GM12891 (cell line): Measurements from ENCODE around the gene AMHR2.
A peak's percentile ranks its signal among the peaks of the same experiment; 100 is the strongest.

ENCODE experiments used
- DNase-seq: peaks from one replicate; pipeline ENCODE4 v3.0.0; 2011; ENCODE audit warnings: low spot score; ENCODE audit not compliant: insufficient read length
- FAIRE-seq: peaks from 2 replicates; lab custom pipeline; 2011; peaks lifted over from hg19 to GRCh38; lab: Jason Lieb, UNC
- PAX5 ChIP-seq: IDR thresholded peaks from 2 replicates; pipeline ENCODE4 v1.6.1; 2011; ENCODE audit warnings: low read length, moderate library complexity, mild to moderate bottlenecking; ENCODE audit not compliant: insufficient read depth, severe bottlenecking
- POLR2A ChIP-seq: IDR thresholded peaks from 2 replicates; pipeline ENCODE4 v1.6.1; 2011; ENCODE audit warnings: low read depth, low read length, control low read depth
- POLR2AphosphoS5 ChIP-seq: IDR thresholded peaks from 2 replicates; pipeline ENCODE4 v1.6.1; 2011; ENCODE audit warnings: low read depth, low read length, control low read depth
- POU2F2 ChIP-seq: IDR thresholded peaks from 2 replicates; pipeline ENCODE4 v1.6.1; 2011; ENCODE audit warnings: low read depth, mild to moderate bottlenecking, control low read depth, low read length, moderate library complexity
- SPI1 ChIP-seq: IDR thresholded peaks from 2 replicates; pipeline ENCODE4 v1.6.1; 2011; ENCODE audit warnings: low read depth, low read length, control low read depth
- TAF1 ChIP-seq: IDR thresholded peaks from 2 replicates; pipeline ENCODE4 v1.6.1; 2011; ENCODE audit warnings: low read depth, low read length, control low read depth

AMHR2 gene

GRCh38 chr12:53462935-53463334 lies 39.3 kb downstream of the AMHR2 start:
- TF ChIP-seq PAX5 (no peak), POLR2A (no peak), TAF1 (no peak), POU2F2 (no peak), POLR2AphosphoS5 (no peak), SPI1 (no peak)
- DNase-seq = no peak
- FAIRE-seq = no peak

GRCh38 chr12:53463802-53464560 lies 40.3 kb downstream of the AMHR2 start:
- DNase-seq (no peak), FAIRE-seq (no peak)
- TF ChIP-seq POLR2A (no peak), SPI1 (0 out of 2 replicates have a peak, but pooled peaks have one; percentile 15), POLR2AphosphoS5 (no peak; the same call in 1 of the 2 replicates)

- no peak for TF ChIP-seq SPI1
- no peak; the same call in 1 of the 2 replicates for TF ChIP-seq POLR2A
- no peak for TF ChIP-seq POU2F2
- no peak for TF ChIP-seq POLR2AphosphoS5
- no peak for TF ChIP-seq TAF1
- no peak for TF ChIP-seq PAX5
- no peak for FAIRE-seq
- no peak for DNase-seq
Measured at GRCh38 chr12:53464685-53465418, 41.2 kb downstream of the AMHR2 start.

GRCh38 chr12:53465679-53466078 lies 42.0 kb downstream of the AMHR2 start:
- no peak for FAIRE-seq
- DNase-seq = no peak
- TF ChIP-seq POLR2A (no peak), SPI1 (no peak), POLR2AphosphoS5 (no peak), PAX5 (no peak)

GRCh38 chr12:53466640-53467039 lies 43.0 kb downstream of the AMHR2 start:
- DNase-seq = no peak
- no peak; the same call in 1 of the 2 replicates for TF ChIP-seq POLR2AphosphoS5
- no peak for TF ChIP-seq POU2F2
- TF ChIP-seq TAF1 = no peak
- TF ChIP-seq POLR2A = no peak; the same call in 1 of the 2 replicates
- no peak for FAIRE-seq

- DNase-seq (no peak), FAIRE-seq (no peak)
- no peak; the same call in 1 of the 2 replicates for TF ChIP-seq POLR2A
- no peak; the same call in 1 of the 2 replicates for TF ChIP-seq POLR2AphosphoS5
- no peak for TF ChIP-seq PAX5
- no peak for TF ChIP-seq TAF1
- TF ChIP-seq SPI1 = no peak
- no peak for TF ChIP-seq POU2F2
Measured at GRCh38 chr12:53467082-53467481, 43.4 kb downstream of the AMHR2 start.

GRCh38 chr12:53467880-53468279 lies 44.2 kb downstream of the AMHR2 start:
- FAIRE-seq (no peak), DNase-seq (no peak)
- TF ChIP-seq PAX5 (no peak), SPI1 (no peak), POLR2A (no peak), POU2F2 (no peak), TAF1 (no peak), POLR2AphosphoS5 (no peak)

GRCh38 chr12:53468282-53468681 lies 44.6 kb downstream of the AMHR2 start:
- FAIRE-seq = no peak
- DNase-seq = no peak
- TF ChIP-seq POU2F2 = no peak
- TF ChIP-seq PAX5 = no peak
- TF ChIP-seq SPI1 = no peak
- TF ChIP-seq TAF1 = no peak
- peak; percentile 69; the same call in 1 of the 2 replicates for TF ChIP-seq POLR2A
- TF ChIP-seq POLR2AphosphoS5 = peak; percentile 77

GRCh38 chr12:53472056-53472582 lies 48.5 kb downstream of the AMHR2 start:
- DNase-seq (no peak), FAIRE-seq (no peak)
- no peak for TF ChIP-seq SPI1
- TF ChIP-seq POU2F2 = no peak
- no peak for TF ChIP-seq POLR2A
- TF ChIP-seq POLR2AphosphoS5 = no peak
- no peak for TF ChIP-seq TAF1
- TF ChIP-seq PAX5 = no peak

GRCh38 chr12:53474077-53474476 lies 50.4 kb downstream of the AMHR2 start:
- FAIRE-seq = no peak
- DNase-seq = no peak
- TF ChIP-seq POLR2AphosphoS5 (peak; percentile 2; the same call in 1 of the 2 replicates), TAF1 (no peak)
